ENCODE measurements around the gene FRAS1.
"Not testable (repeated sequence)": the region's sequence is repeated elsewhere in the genome, so short reads cannot be mapped to it uniquely, and the experiment has no call there.

DNA sequence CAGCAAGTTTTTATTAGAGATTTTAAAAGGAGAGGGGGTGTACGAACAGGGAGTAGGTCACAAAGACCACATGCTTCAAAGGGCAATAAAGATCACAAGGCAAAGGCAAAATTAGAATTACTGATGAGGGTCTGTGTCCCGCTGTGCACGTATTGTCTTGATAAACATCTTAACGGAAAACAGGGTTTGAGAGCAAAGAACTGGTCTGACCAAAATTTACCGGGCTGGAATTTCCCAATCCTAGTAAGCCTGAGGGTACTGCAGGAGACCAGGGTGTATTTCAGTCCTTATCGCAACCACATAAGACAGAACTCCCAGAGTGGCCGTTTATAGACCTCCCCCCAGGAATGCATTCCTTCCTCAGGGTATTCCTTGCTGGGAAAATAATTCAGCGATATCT lies 195.7 kb downstream of the FRAS1 start:
- TF ChIP-seq, protein P1, sequence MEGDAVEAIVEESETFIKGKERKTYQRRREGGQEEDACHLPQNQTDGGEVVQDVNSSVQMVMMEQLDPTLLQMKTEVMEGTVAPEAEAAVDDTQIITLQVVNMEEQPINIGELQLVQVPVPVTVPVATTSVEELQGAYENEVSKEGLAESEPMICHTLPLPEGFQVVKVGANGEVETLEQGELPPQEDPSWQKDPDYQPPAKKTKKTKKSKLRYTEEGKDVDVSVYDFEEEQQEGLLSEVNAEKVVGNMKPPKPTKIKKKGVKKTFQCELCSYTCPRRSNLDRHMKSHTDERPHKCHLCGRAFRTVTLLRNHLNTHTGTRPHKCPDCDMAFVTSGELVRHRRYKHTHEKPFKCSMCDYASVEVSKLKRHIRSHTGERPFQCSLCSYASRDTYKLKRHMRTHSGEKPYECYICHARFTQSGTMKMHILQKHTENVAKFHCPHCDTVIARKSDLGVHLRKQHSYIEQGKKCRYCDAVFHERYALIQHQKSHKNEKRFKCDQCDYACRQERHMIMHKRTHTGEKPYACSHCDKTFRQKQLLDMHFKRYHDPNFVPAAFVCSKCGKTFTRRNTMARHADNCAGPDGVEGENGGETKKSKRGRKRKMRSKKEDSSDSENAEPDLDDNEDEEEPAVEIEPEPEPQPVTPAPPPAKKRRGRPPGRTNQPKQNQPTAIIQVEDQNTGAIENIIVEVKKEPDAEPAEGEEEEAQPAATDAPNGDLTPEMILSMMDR (IDR thresholded peaks at IDR 0.05): not testable (repeated sequence)
- not testable (repeated sequence) for TF ChIP-seq POLR2A (IDR thresholded peaks at IDR 0.05)

All from uterus (tissue), 2 donors.